G401 (cell line): Measurements from ENCODE around the gene CRACDL. TPM values are rescaled to one million over a fixed set of nuclear protein-coding genes. Genes with fewer than 3 reads are reported as not detected.
"Not testable (repeated sequence)": the region's sequence is repeated elsewhere in the genome, so short reads cannot be mapped to it uniquely, and the experiment has no call there.

Experiments used
- DNase-seq: peaks from one replicate; pipeline ENCODE4 v3.0.0-alpha.2; 2015; ENCODE audit warnings: low spot score
- in situ Hi-C: cut with HindIII; loops from 2 replicates; pipeline ENCODE4 v1.10.0; 2016; ENCODE audit warnings: low sequenced_read_pairs, mixed read lengths
- total RNA-seq: library from RNA; depleted of rRNA; stranded (reverse); fragments of >200 nt; shearing (Covaris generic); gene quantifications from 2 replicates; pipeline ENCODE4 v1.2.3, GENCODE V29; 2014

CRACDL gene
- total RNA-seq, 1 experiment from 2014 or later, result 2.9 TPM

DNA sequence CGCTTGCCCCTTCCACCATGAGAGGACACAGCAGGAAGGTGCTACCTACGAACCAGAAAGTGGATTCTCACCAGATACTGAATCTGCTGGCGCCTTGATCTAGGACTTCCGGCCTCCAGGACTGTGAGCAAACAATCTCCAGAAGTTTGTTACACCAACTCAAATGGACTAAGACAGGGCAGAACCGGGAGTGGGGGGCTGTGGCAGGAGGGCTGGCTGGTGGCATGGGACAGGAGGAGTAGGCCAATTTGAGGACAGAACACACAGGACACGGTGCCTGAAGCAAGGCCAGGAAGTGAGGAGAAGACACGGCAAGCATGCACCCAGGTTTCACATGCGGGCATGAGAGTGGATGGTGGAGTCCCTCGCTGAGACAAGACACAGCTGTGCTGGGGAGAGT is 40.1 kb downstream of the CRACDL start:
- DNase-seq, result no peak
- in situ Hi-C loops, result no loop called here

DNA sequence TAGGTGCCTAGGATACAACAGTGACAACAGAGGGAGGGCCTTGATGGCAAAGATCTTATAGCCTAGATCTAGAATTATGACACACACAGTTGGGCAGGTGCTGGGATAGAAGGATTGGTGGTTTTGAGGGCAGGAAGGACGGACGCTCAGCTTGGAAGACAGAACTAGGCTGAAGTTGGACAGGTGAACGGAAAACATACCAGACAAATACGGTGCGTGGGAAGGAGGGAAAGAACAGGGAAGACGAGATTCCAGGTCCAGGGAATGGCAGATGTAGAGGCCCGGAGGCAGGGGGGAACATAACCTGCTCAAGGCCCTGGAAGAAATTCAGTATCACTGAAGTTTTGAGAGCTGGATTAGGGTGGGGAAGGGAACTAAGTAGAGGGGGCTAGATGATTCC is 40.8 kb downstream of the CRACDL start:
- no peak for DNase-seq
- in situ Hi-C loops, result no loop called here

DNA sequence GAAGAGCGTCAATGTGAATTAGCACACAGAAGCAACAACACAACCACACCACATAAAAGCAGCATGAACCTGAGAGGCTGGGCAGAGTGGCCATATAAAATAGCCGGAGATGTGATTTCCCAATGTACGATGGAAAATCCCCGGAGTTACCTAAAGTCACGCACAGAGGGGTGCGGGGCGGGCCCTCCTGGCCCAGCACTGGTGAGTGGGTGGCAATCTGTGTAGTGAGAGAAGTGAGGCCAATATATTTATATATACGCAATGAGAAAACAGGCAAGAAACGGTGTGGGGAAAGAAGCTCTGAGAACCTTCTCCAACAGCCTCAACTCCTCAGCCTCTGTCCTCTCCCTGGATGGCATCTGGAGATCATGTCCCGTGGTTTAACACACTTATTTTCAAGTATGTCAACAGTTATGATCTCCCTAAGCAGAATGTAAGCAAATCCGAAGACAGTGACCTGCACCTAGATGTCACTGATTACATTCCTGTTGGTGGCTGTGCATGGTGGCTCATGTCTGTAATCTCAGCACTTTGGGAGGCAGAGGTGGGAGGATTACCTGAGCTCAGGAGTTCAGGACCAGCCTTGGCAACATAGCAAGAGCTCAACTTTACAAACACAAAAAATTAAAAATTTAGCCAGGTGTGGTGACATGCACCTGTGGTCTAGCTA is 41.6 kb downstream of the CRACDL start:
- DNase-seq, result no peak
- in situ Hi-C loops, result no loop called here

DNA sequence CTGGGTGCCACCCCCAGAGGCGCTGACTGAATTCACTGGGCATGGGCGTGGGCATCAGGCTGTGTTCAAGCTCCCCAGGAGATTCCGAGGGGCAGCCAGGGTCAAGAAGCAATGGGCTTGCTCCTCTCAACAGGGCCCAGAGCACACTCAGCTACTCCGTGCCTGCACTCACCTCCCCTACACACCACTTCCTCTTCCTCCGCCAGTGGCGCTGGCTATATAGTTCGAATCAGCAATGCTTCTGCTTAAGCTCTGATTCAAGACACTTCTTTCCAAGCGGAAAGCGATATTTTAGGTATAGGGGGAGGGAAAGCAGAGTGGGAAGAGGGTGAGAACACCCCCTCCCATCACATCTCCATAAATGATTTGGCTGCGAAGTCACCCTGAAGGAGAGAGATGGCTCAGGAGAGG is 42.1 kb downstream of the CRACDL start:
- no peak for DNase-seq
- in situ Hi-C loops, result no loop called here

DNA sequence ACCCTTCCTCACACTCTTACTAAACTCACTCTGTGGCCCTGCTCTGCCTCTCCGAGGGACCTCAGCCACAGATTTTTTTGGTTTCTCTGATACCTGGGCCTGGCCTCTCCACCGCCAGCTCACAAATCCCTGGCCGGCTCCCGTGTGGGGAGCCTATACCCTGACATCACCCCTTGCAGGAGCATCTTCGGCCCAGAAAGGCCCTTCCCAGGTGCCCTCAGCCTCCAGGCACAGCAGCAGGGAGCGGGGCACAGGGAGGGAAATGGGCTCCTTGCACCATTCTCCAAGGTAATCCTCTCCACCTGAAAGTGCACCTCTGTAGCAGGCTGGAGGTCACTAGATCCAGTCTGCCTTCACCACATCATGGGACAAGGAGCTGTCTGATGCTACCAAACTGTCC is 43.2 kb downstream of the CRACDL start:
- DNase-seq, result no peak
- in situ Hi-C loops, result no loop called here

DNA sequence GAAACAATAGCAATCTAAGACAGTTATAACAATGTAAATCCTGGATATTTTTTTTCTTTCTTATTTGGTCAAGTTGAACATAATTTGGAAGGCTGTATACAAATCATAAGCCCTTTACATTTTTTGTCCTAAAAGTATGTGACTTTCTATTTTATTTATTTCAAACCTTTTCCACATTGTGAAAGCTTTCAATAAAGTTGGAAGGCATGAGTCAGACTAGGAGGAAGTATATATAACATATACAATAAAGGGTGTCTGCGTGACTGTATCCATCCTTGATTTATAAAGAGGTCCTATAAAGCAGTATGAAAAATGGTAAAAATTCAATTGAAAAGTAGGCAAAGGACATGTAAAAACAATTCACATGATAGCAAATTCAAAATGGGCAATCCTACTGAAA is 44.4 kb downstream of the CRACDL start:
- in situ Hi-C loops, result no loop called here
- no peak for DNase-seq

DNA sequence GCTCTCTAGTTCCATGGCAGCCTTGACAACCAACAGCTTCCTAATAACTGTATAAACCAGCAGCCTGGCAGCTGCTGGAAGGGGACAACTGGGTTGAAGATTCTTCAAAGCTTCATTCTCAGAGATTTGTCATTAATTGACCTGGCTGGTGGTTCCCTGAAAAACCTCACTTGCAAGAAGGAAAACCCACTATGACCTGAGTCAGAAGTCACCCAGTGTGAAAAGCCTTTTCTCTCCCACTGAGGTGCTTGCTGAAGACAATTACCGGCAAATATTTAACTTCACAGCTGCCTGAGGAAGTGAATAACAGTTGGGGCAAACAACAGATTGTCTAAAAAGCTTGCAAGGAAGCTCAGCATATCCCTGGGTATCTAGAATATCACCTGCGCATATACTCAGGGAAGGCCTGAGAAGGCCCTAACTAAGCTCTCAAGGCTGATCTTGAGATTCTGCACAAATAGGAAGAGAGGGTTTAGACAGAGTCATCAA is 49.9 kb downstream of the CRACDL start:
- in situ Hi-C loops, result no loop called here
- DNase-seq, result no peak

DNA sequence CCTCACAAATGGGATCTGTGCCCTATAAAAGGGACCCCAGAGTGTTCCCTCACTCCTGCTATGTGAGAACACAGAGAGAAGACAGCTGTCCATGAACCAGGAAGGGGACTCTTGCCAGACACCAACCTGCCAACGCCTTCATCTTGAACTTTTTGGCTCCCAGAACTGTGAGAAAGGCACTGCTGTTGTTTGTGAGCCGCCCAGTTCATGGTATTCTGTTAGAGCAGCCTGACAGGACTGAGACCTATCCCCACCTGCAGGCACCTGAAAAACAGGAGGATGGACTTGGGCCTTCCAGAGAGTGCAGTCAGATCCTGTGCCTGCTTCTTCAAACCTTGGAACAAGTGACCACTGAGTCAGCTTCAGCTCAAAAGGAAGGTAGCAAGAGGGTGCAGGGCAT is 51.4 kb downstream of the CRACDL start:
- no peak for DNase-seq
- in situ Hi-C loops, result loop anchor here (5.0 kb wide), 1 partner anchor 53 kb away; the partner anchor contains the start of gene CRACDL

DNA sequence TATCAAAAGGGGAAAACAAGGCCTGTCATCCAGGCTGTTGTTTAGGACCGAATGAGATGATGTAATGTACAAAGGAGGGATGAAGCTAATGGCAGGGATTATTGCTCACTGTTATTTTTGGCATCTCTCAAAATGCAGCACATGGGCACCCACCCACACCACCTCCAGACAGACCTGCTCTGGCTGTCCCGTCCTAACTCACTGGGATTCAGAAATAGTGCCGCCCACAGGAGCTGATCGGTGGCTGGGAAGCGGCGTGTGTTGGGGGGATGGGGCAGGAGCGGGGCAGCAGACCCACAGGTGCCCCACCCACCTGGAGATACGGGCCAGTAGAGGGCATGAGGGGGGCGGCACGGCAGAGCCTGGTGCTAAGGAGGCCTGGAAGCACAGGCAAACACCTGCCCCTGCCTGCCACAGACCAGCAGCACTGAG is 52.2 kb downstream of the CRACDL start:
- in situ Hi-C loops, result loop anchor here (5.0 kb wide), 1 partner anchor 54 kb away; the partner anchor contains the start of gene CRACDL
- no peak for DNase-seq

DNA sequence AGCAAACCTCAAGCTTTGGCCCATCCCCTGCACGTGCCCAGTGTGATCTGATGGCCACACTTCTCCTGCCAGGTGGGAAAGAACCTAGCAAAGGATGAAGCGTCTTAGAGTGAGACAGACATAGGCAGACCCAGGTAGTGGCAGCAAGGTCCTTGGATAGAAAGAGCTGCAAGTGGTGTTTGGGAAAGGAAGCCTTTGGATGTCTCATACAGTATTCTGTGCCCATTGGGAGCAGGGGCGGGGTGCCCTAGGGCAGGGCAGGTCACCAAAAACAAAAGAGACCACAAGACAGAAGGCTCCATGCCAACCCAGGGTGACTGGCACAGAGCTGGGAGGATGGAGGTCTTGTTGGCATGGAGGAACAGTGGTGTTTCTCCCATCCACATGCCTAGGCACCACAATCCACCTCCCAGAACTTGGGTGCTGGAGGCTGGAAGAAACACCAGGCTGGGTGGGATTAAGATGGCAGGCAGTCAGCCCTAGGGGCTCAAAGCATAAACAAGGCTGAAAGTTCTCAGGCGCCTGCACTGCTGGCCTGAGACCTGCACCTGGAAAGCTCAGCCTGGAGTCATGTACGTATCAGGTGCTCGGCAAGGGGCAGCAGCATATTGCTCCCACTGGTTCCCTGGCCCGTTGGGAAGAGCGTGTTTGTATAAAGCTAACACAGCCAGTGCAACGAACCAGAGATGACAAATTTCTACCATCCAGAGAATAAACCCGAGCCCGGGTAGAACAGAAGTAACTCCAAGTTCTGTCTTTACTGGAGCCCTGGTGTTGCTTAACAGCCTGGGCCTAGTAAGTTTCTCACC is 52.9 kb downstream of the CRACDL start:
- no peak for DNase-seq

DNA sequence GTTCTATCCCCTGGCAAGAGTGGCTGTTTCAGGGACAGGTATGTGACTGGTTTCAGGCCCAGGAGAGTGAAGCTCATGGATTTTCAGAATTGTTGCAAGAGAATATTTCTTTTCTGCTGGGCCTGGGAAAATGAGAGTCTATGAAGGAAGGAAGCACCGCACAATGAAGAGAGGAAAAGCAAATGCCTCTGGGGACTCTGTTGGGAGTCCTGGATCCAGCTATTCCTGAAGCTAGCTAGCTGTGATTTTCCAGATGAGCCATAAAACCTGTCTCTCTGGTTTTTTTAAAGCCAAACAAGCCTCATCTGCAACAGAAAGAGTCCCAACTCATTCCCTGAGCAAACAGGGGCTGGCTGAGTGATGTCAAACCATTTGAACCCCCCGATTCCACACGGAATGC is 53.7 kb downstream of the CRACDL start:
- in situ Hi-C loops, result loop anchor here (5.0 kb wide), 1 partner anchor 55 kb away; the partner anchor contains the start of gene CRACDL
- no peak for DNase-seq

More for the DNA sequence above, 52.9 kb downstream of the CRACDL start:
- in situ Hi-C loops, result loop anchor here (5.0 kb wide), 1 partner anchor 54 kb away; the partner anchor contains the start of gene CRACDL

DNA sequence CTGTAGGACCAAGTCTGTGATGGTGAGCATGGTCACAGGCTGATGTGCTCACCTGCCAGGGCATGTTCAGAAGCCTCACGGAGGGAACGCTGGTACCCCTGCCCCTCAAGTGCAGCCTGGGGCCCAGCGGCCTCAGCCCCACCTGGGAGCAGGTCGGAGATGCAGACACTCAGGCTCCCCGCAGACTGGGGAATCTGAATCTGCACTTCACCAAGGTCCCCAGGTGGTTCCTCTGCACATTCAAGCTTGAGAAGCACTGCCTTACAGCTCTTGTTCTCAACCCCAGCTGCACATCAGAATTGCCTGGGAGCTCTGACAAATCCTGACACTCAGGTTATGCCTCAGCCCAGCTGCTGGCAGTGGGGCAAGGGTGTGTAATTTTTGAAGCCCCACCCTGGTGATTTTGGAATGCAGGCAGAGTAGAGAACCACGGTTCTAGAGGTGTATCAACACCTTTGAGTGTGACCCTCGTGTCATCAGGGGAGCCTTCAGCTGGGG is 54.8 kb downstream of the CRACDL start:
- in situ Hi-C loops, result loop anchor here (5.0 kb wide), 1 partner anchor 56 kb away; the partner anchor contains the start of gene CRACDL
- no peak for DNase-seq

DNA sequence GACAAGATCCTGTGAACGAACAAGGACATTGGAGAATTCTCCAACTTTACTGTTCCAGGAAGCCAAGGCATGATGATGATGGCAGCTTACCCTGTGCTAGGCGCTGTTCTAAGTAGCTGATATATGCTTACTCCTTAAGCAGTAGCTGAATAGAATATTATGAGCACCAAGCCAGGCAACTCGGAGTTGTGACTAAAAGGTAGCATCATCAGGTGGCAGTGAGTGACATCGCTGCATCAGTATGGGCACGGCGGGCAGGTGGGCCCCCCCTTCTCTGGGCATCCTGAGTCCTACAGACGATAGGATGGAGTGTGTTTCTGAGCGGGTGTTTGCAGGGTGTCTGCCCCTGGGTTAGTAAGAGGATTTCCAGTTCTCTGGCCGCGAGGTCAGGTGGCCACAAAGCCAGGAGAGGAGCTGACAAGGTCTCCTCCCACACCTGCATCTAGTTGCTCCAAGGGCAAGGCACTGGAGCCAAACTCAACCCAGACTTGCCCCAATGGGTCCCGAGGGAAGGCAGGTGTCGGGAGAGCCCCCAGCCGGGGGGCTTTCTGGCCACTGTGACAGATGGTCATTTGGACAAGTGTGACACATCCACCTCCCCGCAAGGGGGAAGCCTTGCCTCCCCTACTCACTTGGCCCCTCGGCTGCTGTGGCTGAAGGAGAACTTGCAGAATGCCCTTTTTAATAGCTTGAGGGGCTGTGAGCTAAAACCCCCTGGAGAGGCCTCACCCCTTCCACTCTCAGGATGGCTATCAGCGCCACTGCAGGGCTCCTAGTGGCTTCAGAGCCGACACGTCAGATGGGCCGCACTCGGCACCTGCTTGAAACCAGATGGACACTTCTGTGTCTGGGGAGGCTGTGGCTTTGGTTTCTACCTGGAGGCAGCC is 55.5 kb downstream of the CRACDL start:
- no peak for DNase-seq
- in situ Hi-C loops, result loop anchor here (5.0 kb wide), 1 partner anchor 57 kb away; the partner anchor contains the start of gene CRACDL

DNA sequence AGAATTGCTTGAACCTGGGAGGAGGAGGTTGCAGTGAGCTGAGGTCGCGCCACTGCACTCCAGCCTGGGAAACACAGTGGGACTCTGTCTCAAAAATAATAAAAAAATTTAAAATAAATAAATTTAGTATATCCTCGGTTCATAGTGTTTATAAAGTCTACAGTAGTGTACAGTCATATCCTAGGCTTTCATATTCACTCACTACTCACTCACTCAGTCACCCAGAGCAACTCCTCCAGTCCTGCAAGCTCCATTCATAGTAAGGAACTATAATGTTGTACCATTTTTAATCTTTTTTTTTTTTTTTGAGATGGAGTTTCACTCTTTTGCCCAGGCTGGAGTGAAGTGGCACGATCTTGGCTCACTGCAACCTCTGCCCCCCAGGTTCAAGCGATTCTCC is 58.4 kb downstream of the CRACDL start:
- in situ Hi-C loops, DNase-seq: not testable (repeated sequence)

DNA sequence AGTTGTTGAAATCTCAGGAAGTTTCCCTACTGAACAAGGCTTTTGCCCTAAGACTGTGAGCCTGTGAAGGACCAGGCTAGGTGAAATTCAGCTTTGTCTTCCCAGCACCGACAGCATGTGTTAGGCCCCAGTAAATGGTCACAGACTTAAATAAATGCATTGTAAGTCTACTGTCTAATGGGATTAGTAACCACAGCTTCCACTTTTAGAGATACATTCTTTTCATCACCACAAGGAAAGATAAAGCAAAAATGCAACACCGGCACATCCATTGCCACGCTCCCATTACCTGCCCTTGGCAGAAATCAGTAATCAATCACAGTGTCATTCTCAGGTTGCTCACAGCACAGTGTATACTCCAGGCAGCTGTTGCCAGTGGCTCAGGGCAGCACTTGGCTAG is 59.3 kb downstream of the CRACDL start:
- in situ Hi-C loops, result no loop called here

DNA sequence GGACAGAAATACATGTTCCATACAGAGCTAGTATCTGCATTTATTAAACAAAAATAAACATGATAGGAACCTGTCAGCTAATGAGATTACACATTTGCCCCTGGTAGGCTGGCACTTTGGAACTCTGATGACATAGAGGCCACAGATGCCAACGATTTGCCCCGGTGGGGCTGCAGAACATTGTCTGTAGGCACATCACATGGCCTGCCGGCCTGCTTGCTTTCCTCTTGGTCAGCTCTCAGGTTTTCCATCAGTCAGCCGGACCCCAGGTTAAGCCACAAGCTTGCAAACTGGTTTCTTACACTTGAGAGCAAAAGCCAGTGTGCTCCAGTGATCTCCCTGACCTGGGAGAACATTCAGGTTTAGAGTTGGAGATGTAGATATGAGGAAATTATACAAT is 60.3 kb downstream of the CRACDL start:
- in situ Hi-C loops, result no loop called here
- no peak for DNase-seq

More for the DNA sequence above, 59.3 kb downstream of the CRACDL start:
- no peak for DNase-seq

DNA sequence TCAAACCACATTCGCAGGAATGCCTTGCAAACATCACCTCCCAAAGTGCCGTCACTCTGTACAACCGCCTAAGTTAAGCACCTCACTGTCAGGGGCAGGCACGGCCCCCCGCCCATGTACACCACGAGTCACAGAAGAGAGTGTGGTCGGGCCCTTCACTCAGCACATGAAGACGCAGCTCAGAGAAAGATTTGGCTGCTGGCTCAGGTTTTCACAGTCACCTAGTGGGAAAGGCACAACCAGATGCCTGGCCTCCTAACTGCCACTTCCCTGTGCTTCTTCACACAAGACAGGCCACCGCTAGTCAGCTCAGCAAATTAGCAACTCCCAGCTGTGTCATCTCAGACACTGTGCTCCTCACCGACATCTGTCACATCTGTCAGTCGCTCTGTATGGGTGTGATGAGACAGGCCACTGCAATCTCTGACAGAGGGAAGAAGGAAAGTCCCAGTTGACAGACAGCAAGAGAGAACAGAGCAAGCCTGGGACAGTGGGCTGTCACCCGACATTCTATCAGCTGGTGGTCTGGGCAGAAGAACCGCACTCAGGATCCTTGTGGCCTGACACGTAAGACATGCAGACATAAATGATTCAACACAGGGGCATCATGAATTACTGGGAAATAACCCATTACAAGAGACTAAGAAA is 60.8 kb downstream of the CRACDL start:
- in situ Hi-C loops, result no loop called here
- DNase-seq, result no peak

DNA sequence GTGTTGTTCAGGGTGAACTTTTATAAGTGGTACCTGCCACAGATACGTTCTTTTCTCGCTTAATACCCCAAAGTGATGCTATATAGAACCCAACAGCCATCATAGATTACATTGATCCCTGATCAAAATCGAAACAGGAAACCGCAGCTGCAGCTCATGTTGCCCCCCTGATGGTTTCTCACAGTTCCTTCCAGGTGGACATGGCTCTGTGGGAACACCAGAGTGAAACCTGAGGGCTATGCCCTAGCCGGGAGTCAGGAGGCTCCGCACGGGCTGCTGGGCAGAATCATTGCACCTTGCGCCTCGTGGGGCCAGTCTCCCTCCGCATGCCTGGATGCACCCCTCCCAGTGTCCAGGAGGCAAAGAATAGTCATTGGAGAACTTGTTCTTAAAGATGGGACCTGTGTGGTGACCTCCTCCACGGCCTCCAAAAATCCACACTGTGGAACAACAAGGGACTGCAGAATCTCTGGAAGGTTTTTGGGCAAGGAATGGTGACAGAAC is 61.8 kb downstream of the CRACDL start:
- in situ Hi-C loops, result no loop called here
- no peak for DNase-seq
